Muscle of leg (tissue), 11 donors: ENCODE data around the gene LMNB1. TPM values are rescaled to one million over a fixed set of nuclear protein-coding genes. Genes with fewer than 3 reads are reported as not detected.

Experiments used
- DNase-seq: peaks from one replicate; pipeline ENCODE4 v3.0.0; 2013
- H3K27ac ChIP-seq: one replicate; pipeline ENCODE4 v1.5.1; 2013; ENCODE audit warnings: mild to moderate bottlenecking, low read length, control low read depth
- H3K27me3 ChIP-seq: one replicate; pipeline ENCODE4 v1.6.1; 2013; ENCODE audit warnings: low read length; ENCODE audit not compliant: control insufficient read depth, insufficient read depth
- H3K36me3 ChIP-seq: one replicate; pipeline ENCODE4 v1.6.1; 2013; ENCODE audit warnings: low read length; ENCODE audit not compliant: control insufficient read depth, insufficient read depth
- H3K4me1 ChIP-seq: one replicate; pipeline ENCODE4 v1.6.1; 2013; ENCODE audit warnings: low read length; ENCODE audit not compliant: control insufficient read depth, insufficient read depth
- H3K4me3 ChIP-seq: one replicate; pipeline ENCODE4 v1.5.1; 2013; ENCODE audit warnings: low read length, control low read depth
- H3K9me3 ChIP-seq: replicated peaks from 2 replicates; pipeline ENCODE4 v1.6.1; 2013; ENCODE audit warnings: low read depth, low read length; ENCODE audit not compliant: control insufficient read depth
- WGBS: methylation state at CpG from one replicate; pipeline ENCODE4 v1.1.5; 2013; ENCODE audit warnings: missing lambda C conversion rate; ENCODE audit not compliant: insufficient coverage; 5-methylcytosine and 5-hydroxymethylcytosine counted together
- polyA plus RNA-seq, 8 donors: library from polyadenylated mRNA; unstranded; fragments of 120-200 nt; gene quantifications; one replicate each; pipeline versions ENCODE4 v1.2.1 to v1.2.3, GENCODE V29; 2013; ENCODE audit warnings: inconsistent platforms in 1 of 8, low replicate concordance in 1 of 8; ENCODE audit not compliant: insufficient read length in 8 of 8, insufficient read depth in 1 of 8
- total RNA-seq: library from RNA; stranded (reverse); fragments of 120-200 nt; gene quantifications from one replicate; pipeline ENCODE4 v1.2.4, GENCODE V29; 2013

LMNB1 gene
- total and polyA plus RNA-seq, 9 donors = 32.4 to 78.7 (median 53.0) TPM

- Histone ChIP-seq H3K4me1 (peaks cover 19% of the 10 kb centered on the region), H3K27ac (no peak overlapping the region), H3K27me3 (no peaks in the 10 kb centered on the region), H3K9me3 (no peaks in the 10 kb centered on the region), H3K4me3 (no peak overlapping the region), H3K36me3 (no peaks in the 10 kb centered on the region)
- 86% methylated on average over 21 of the region's 22 CpGs for WGBS
- DNase-seq = peak; percentile 79
Measured at GRCh38 chr5:126864042-126864688, 87.2 kb downstream of the LMNB1 start.

DNA sequence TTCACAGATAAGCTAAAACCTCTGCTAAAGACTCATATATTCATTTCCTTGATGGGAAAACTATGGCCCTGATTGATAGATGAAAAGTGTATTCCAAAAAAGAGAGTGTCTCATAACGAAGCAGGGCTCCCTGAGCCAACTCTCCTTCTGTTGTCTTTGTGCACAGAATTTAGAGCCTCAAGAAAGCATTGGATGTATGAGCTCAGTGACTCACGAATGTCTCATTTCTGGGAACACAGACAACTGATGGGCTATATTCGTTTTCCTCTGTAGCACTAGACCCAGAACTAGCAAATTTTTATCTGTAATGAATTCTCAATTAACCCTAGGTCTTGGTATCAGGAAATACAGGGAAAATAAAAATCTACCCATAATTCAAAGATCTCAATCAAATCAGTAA, 88.4 kb downstream of the LMNB1 start:
- Histone ChIP-seq H3K27me3 (no peaks in the 10 kb centered on the region), H3K27ac (no peak overlapping the region), H3K4me1 (peaks cover 21% of the 10 kb centered on the region), H3K9me3 (no peaks in the 10 kb centered on the region), H3K4me3 (no peak overlapping the region), H3K36me3 (peaks cover under 1% of the 10 kb centered on the region)
- DNase-seq = peak; percentile 79
- WGBS = 39% methylated on average over 2 of the region's 3 CpGs

GRCh38 chr5:126866851-126867636, 90.1 kb downstream of the LMNB1 start:
- Histone ChIP-seq H3K27ac (no peak overlapping the region), H3K4me1 (peaks cover 21% of the 10 kb centered on the region), H3K4me3 (no peak overlapping the region), H3K36me3 (peaks cover 3% of the 10 kb centered on the region), H3K27me3 (no peaks in the 10 kb centered on the region), H3K9me3 (no peaks in the 10 kb centered on the region)
- 65% methylated on average over 4 of the region's 8 CpGs for WGBS
- DNase-seq = peak; percentile 68

DNA sequence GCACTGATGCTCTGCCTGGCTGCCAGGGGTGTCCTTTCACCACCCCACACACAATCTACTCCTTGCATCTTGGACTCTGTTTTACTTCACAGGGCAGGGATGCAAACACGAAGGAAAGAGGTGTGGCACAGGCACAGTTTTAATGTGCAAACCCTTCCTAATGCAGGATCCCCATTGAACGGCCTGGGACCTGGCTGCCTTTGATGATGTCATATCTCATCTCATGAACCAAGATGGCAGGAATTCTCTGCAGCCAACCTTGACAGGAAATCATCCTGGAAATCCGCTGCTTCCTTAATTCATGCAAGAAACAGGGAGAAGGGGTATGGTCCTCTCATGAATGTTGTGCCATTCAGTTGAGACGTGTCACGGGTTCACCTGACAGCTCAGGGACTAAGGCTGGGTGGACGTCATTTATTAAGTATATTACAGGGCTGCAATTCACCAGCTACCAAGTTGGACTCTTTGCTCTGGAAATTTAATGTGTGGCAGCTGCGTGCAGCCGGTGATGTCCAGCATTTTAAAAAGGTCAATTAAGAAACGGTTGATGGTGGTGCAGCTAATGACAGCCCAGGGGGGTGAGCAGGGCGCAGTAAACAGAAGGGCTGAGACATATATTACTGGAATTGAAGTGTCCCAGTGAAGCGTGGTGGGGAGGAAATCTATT, 91.5 kb downstream of the LMNB1 start:
- H3K9me3 ChIP-seq = no peaks in the 10 kb centered on the region
- H3K36me3 ChIP-seq = peaks cover 3% of the 10 kb centered on the region
- H3K4me3 ChIP-seq = no peak overlapping the region
- no peak for DNase-seq
- H3K27ac ChIP-seq = peak overlapping the region; percentile 65
- WGBS = 29% methylated on average over 9 of the region's 11 CpGs
- H3K4me1 ChIP-seq = peaks cover 31% of the 10 kb centered on the region
- no peaks in the 10 kb centered on the region for H3K27me3 ChIP-seq

DNA sequence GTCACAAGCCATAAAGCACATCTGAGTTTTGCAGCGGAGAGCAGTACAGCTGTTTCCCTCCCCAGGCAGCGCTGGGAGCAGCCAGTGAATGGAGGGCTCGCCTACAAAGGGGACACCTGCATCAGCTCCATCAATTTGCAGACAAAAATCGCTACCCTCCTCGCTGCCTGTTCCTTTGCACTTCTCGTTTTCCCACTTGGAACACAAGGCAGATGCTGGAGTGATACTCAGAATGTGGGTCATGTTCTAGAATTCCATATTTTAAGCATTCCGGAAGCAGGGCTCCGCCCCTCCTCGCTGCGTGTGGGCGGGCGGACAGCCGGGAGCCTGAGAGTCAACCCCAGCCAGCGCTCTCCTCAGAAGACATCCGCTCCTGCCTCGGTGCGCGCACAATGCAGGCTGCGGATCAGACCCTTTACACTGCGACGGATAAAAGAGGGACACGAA, 92.1 kb downstream of the LMNB1 start:
- Histone ChIP-seq H3K27ac (peak overlapping the region; percentile 65), H3K27me3 (no peaks in the 10 kb centered on the region), H3K4me3 (peak overlapping the region; percentile 28), H3K36me3 (peaks cover 3% of the 10 kb centered on the region), H3K9me3 (no peaks in the 10 kb centered on the region), H3K4me1 (peaks cover 31% of the 10 kb centered on the region)
- DNase-seq = peak; percentile 80
- WGBS = 1% methylated on average over 20 of the region's 22 CpGs

GRCh38 chr5:126871441-126871840, 94.5 kb downstream of the LMNB1 start:
- Histone ChIP-seq H3K27ac (no peak overlapping the region), H3K4me3 (no peak overlapping the region), H3K9me3 (no peaks in the 10 kb centered on the region), H3K4me1 (peaks cover 32% of the 10 kb centered on the region), H3K27me3 (no peaks in the 10 kb centered on the region), H3K36me3 (peaks cover 3% of the 10 kb centered on the region)
- DNase-seq = no peak
- WGBS = 100% methylated on average over 4 of the region's 6 CpGs

DNA sequence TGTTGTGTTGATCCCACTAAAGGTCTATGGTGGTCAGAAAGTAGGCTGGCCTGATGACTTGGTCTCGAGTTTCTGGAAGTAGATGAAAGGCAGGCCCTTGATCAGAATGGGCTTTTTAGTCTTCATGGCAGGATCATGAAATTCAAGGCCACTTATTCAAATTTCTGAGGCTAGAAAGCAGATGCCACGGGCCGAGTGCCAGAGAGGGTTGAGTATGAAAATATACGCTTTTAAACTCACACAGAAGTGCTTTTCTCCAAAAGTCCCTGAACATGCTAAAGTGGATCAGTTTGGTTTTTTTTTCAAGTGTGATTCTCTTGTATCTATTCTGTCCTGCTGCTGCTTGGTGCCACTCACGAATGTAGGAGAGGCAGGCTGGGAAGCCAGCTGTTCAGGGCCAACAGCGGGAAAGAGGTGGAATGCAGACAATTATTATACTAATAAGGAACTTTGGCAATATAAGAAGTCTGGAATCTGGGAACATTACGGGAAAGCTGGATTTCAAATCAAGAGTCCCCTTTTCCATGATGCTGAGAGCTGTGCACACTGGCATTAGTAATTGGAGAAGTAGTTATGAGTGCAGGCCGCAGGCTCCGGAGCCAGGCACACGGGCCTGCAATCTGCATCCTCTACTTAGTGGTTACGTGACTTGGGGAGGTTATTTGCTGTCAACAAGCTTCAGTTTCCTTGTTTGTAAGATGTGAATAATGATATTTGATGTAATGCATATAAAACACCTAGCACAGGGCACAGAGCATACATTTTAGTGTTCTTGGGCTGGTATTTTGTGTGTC, 95.8 kb downstream of the LMNB1 start:
- Histone ChIP-seq H3K27me3 (no peaks in the 10 kb centered on the region), H3K4me1 (peaks cover 30% of the 10 kb centered on the region), H3K27ac (peak overlapping the region; percentile 53), H3K4me3 (no peak overlapping the region), H3K9me3 (no peaks in the 10 kb centered on the region), H3K36me3 (peaks cover 3% of the 10 kb centered on the region)
- 27% methylated on average over 2 of the region's 11 CpGs for WGBS
- DNase-seq = peak; percentile 79

DNA sequence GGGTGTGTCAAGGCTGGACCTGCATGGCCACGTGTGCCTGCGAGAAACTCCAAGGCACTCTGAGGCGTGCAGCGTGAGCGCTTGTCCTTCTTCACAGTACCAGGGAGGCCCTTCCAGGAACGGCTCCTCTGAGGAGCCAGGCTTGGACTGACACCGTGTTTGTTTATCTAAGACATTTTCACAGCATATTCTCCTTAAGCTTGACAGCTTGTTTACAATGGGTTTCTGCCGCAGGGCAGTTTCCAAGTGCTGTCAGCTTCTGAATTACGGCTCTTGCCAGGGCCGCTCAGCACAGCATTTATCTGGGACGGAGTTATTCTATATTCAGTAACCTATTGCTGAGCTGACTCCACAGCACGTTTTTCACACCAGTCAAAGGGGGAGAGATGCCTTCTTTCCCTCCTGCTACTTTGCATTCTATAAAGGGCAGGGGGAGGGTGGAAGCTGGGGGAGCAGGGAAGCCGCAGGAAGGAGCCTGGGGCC, 98.4 kb downstream of the LMNB1 start:
- Histone ChIP-seq H3K27ac (no peak overlapping the region), H3K9me3 (no peaks in the 10 kb centered on the region), H3K4me3 (no peak overlapping the region), H3K36me3 (peaks cover 2% of the 10 kb centered on the region), H3K27me3 (no peaks in the 10 kb centered on the region), H3K4me1 (peaks cover 17% of the 10 kb centered on the region)
- WGBS = 70% methylated on average over 10 of the region's 13 CpGs
- no peak for DNase-seq

- Histone ChIP-seq H3K27ac (peak overlapping the region; percentile 18), H3K4me3 (no peak overlapping the region), H3K9me3 (no peaks in the 10 kb centered on the region), H3K27me3 (no peaks in the 10 kb centered on the region), H3K36me3 (no peaks in the 10 kb centered on the region), H3K4me1 (peaks cover 12% of the 10 kb centered on the region)
- WGBS = 41% methylated on average over 3 of the region's 7 CpGs
- DNase-seq = peak; percentile 35
Measured at GRCh38 chr5:126877602-126878001, 100.7 kb downstream of the LMNB1 start.
